GM12872 (cell line): ENCODE data around the gene ADD1.

Experiments
- CTCF ChIP-seq: IDR thresholded peaks from 3 replicates; pipeline ENCODE4 v1.5.1; 2011; ENCODE audit warnings: low read depth, mild to moderate bottlenecking, low read length, moderate library complexity; ENCODE audit not compliant: insufficient read depth

Gene ADD1

GRCh38 chr4:2907706-2908293 lies 64.2 kb downstream of the ADD1 start:
- TF ChIP-seq CTCF, result no peak

- no peak for TF ChIP-seq CTCF
Measured at GRCh38 chr4:2908686-2909085, 65.0 kb downstream of the ADD1 start.

GRCh38 chr4:2909583-2909982 lies 65.9 kb downstream of the ADD1 start:
- TF ChIP-seq CTCF, result no peak

GRCh38 chr4:2910409-2910808 lies 66.8 kb downstream of the ADD1 start:
- TF ChIP-seq CTCF, result no peak

GRCh38 chr4:2911868-2912267 lies 68.2 kb downstream of the ADD1 start:
- no peak for TF ChIP-seq CTCF

GRCh38 chr4:2913168-2913567 lies 69.5 kb downstream of the ADD1 start:
- no peak for TF ChIP-seq CTCF

DNA sequence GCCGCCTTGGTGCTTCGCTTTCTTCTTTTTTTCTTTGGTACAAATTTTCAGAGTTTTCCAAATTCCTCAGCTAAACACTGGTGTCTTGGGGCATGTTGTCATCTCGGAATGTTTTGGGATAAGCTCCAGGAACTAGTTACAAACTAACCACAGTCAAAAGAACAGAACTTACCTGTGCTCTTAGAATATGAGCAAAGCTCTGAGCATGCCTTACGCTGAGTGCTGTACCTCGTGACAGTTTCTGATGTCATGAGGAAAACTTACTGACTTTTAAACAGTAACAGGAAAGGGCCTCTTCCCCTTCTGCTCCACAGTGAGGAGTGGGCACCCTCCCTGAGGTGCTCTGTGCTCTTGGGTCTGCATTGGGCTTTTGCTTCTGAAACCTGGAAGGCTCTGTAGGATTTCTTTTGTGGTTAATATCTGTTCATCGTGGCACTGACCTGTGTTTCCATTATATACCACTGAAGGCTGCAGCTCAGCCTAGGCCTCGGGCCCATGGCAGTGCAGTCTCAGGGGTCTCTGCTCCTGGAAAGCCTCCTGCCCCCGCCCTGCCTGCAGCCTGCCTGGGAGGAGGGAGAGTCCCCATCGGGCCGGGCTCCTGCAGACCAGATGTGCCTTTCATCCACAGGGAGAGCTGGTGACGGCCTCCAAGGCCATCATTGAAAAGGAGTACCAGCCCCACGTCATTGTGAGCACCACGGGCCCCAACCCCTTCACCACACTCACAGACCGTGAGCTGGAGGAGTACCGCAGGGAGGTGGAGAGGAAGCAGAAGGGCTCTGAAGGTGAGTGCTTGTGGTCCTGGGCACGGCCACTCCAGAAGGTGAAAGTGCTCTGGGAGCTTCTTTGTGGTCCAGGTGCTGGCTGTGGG lies 70.8 kb downstream of the ADD1 start:
- no peak for TF ChIP-seq CTCF
